ENCODE results near the gene NOL4L.

Gene NOL4L

GRCh38 chr20:32508775-32509119, 76.4 kb downstream of the NOL4L start:
- no peak overlapping the region for H3K4me3 ChIP-seq (ENCODE audit: low read depth, low read length)
- TF ChIP-seq CTCF (IDR thresholded peaks at IDR 0.05; ENCODE audit: insufficient read depth, low read depth, low read length, missing control alignments): no peak
- no peak for DNase-seq (ENCODE audit: low read depth)

GRCh38 chr20:32507998-32508774, 76.9 kb downstream of the NOL4L start:
- DNase-seq (ENCODE audit: low read depth): no peak
- TF ChIP-seq CTCF (IDR thresholded peaks at IDR 0.05; ENCODE audit: insufficient read depth, low read depth, low read length, missing control alignments): no peak
- H3K4me3 ChIP-seq (ENCODE audit: low read depth, low read length): no peak overlapping the region

DNA sequence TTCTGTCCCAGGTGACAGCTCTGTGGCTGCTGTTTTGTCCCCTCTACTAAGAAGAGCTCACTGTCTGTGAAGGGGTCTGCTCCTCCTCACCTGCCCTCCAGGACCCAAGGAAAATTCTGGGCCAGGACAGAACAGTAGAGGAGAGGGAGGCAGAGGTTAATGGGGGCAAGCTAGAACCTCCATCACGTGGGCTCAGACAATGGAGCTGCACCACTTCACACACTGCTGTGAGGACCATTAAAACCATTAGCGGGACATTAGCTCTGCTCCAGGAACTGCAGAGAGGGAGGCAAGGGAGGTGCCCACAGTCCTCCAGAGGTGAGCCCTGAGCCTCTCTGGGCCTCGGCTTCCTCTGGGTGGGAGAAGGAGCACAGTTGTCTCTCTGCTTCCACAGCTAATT, 78.4 kb downstream of the NOL4L start:
- H3K4me3 ChIP-seq (ENCODE audit: low read depth, low read length): no peak overlapping the region
- DNase-seq (ENCODE audit: low read depth): no peak
- no peak for TF ChIP-seq CTCF (IDR thresholded peaks at IDR 0.05; ENCODE audit: insufficient read depth, low read depth, low read length, missing control alignments)

DNA sequence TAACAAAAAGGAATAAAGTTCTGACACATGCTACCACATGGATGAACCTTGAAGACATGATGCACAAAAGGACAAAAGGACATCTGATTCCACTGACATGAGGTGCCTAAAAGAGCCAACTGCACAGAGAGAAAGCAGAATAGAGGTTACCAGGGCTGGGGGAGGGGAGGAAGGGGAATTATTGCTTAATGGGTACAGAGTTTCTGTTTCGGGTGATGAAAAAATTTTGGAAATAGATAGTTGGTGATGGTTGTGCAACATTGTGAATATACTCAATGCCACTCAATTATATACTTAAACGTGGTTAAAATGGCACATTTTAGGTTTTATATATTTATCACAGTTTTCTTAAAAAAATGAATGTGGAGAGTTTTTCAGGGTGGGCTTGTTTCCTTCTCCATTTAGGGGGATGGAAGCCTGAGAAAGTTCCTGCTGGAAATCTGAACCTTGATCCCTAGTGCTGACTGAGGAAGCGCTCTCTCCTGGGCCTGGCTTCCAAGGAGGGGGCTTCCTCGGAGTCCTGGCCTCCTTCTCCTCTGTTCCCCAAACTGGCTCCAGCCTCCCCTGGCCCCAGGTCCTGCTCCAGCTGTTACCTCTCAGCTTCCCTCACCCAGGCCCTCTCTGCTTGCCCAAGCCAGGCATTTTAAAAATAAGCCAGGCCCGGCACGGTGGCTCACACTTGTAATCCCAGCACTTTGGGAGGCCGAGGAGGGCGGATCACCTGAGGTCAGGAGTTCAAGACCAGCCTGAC, 79.2 kb downstream of the NOL4L start:
- TF ChIP-seq CTCF (IDR thresholded peaks at IDR 0.05; ENCODE audit: insufficient read depth, low read depth, low read length, missing control alignments): no peak
- H3K4me3 ChIP-seq (ENCODE audit: low read depth, low read length): no peak overlapping the region
- no peak for DNase-seq (ENCODE audit: low read depth)

DNA sequence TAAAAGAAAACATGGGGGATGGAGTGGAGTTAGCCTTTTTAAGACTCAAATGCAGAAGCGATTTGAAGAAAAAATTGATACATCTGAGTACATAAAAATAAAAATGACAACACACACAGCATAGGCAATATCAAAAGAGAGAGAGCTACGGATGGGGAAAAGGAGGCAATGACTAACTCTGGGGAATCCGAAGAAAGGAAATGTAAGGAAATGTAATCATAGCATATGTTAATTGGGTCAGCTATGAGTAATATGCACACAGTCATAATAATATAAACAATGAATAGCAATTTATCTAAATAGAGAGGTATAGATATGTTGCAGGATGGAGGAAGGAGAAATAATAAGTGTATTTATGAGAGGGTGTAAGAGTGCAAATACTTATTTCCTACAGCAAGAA, 83.4 kb downstream of the NOL4L start:
- DNase-seq (ENCODE audit: low read depth): no peak
- no peak for TF ChIP-seq CTCF (IDR thresholded peaks at IDR 0.05; ENCODE audit: insufficient read depth, low read depth, low read length, missing control alignments)
- H3K4me3 ChIP-seq (ENCODE audit: low read depth, low read length): no peak overlapping the region

- DNase-seq (ENCODE audit: low read depth): no peak
- H3K4me3 ChIP-seq (ENCODE audit: low read depth, low read length): no peak overlapping the region
- TF ChIP-seq CTCF (IDR thresholded peaks at IDR 0.05; ENCODE audit: insufficient read depth, low read depth, low read length, missing control alignments): no peak
These were observed 87.4 kb downstream of the NOL4L start for GRCh38 chr20:32497589-32498224.
